ENCODE measurements around the gene SIN3B. TPM values are rescaled to one million over a fixed set of nuclear protein-coding genes. Genes with fewer than 3 reads are reported as not detected.

SIN3B gene
- total and polyA plus RNA-seq, 2 donors (not counting 1 experiment from before 2014, with no cell fraction given) = 118 to 138 TPM

- Mint-ChIP-seq H3K27ac (no peak overlapping the region), H3K9me3 (ENCODE audit: insufficient read depth) (no peaks in the 10 kb centered on the region), H3K4me1 (no peaks in the 10 kb centered on the region), H3K4me3 (no peak overlapping the region), H3K27me3 (no peaks in the 10 kb centered on the region)
- no peaks in the 10 kb centered on the region for H3K9me3 ChIP-seq (ENCODE audit: control extremely low read depth in 1 of 3, control insufficient read depth in 2 of 3, insufficient read depth in 1 of 3, low read length in 2 of 3)
- H3K4me2 ChIP-seq (replicated peaks; ENCODE audit: low read depth, low read length, poor library complexity, severe bottlenecking) = no peak overlapping the region
- POLR2A ChIA-PET = no interaction called here
- no peak overlapping the region for H3K4me3 ChIP-seq (ENCODE audit: control extremely low read depth in 1 of 5, extremely low read depth in 1 of 5, insufficient read depth in 1 of 5, low read depth in 2 of 5, low read length in 4 of 5)
- 93% methylated on average over 31 of the region's 33 CpGs for WGBS (ENCODE audit: insufficient coverage)
- intact Hi-C loops (cut with micrococcal nuclease) = no loop called here
- CTCF ChIA-PET = no interaction called here
- no peaks in the 10 kb centered on the region for H3K4me1 ChIP-seq (ENCODE audit: control insufficient read depth in 2 of 2, insufficient read depth in 2 of 2, low read length in 2 of 2)
- ATAC-seq (ENCODE audit: low read depth) (no peak), DNase-seq (no peak)
- TF ChIP-seq CTCF (IDR thresholded peaks at IDR 0.05) (no peak), EZH2 (IDR thresholded peaks at IDR 0.05; ENCODE audit: borderline replicate concordance, insufficient read depth, low read depth, low read length, poor library complexity, severe bottlenecking) (no peak)
- no peaks in the 10 kb centered on the region for H3K27me3 ChIP-seq (replicated peaks in 1 of 4; ENCODE audit: control extremely low read depth in 1 of 4, control insufficient read depth in 3 of 4, insufficient read depth in 4 of 4, low read length in 3 of 4)
- peaks cover 0 to 83% of the 10 kb centered on the region in 2 experiments for H3K36me3 ChIP-seq (replicated peaks in 1 of 2; ENCODE audit: control extremely low read depth in 1 of 2, control insufficient read depth in 1 of 2, extremely low read depth in 1 of 2, insufficient read depth in 2 of 2, low read length in 1 of 2)
- no peaks in the 10 kb centered on the region for H4K20me1 ChIP-seq (ENCODE audit: control insufficient read depth, insufficient read depth, low read length, poor library complexity, severe bottlenecking)
- H3K27ac ChIP-seq (ENCODE audit: low read length in 2 of 2) = no peak overlapping the region
- no peak overlapping the region for H2AFZ ChIP-seq (ENCODE audit: insufficient read depth, low read depth, low read length, poor library complexity, severe bottlenecking)
- H3K79me2 ChIP-seq (ENCODE audit: control insufficient read depth, insufficient read depth, low read length) = peaks cover 5% of the 10 kb centered on the region
- H3K9ac ChIP-seq (ENCODE audit: low read length) = no peak overlapping the region
Measured at GRCh38 chr19:16851031-16851712, 22.0 kb downstream of the SIN3B start.

- H3K27ac ChIP-seq (ENCODE audit: low read length in 2 of 2) = no peak overlapping the region
Measured at GRCh38 chr19:16853066-16853465, 23.9 kb downstream of the SIN3B start.

More at GRCh38 chr19:16853066-16853465, 23.9 kb downstream of the SIN3B start:
- Mint-ChIP-seq H3K9me3 (ENCODE audit: insufficient read depth) (no peaks in the 10 kb centered on the region), H3K27me3 (no peaks in the 10 kb centered on the region), H3K27ac (no peak overlapping the region), H3K4me3 (no peak overlapping the region), H3K4me1 (no peaks in the 10 kb centered on the region)
- Histone ChIP-seq H3K9me3 (ENCODE audit: control extremely low read depth in 1 of 3, control insufficient read depth in 2 of 3, insufficient read depth in 1 of 3, low read length in 2 of 3) (no peaks in the 10 kb centered on the region), H3K4me3 (ENCODE audit: control extremely low read depth in 1 of 5, extremely low read depth in 1 of 5, insufficient read depth in 1 of 5, low read depth in 2 of 5, low read length in 4 of 5) (no peak overlapping the region), H3K27me3 (replicated peaks in 1 of 4; ENCODE audit: control extremely low read depth in 1 of 4, control insufficient read depth in 3 of 4, insufficient read depth in 4 of 4, low read length in 3 of 4) (no peaks in the 10 kb centered on the region), H3K4me1 (ENCODE audit: control insufficient read depth in 2 of 2, insufficient read depth in 2 of 2, low read length in 2 of 2) (no peaks in the 10 kb centered on the region), H2AFZ (ENCODE audit: insufficient read depth, low read depth, low read length, poor library complexity, severe bottlenecking) (no peak overlapping the region), H3K79me2 (ENCODE audit: control insufficient read depth, insufficient read depth, low read length) (no peaks in the 10 kb centered on the region), H3K4me2 (replicated peaks; ENCODE audit: low read depth, low read length, poor library complexity, severe bottlenecking) (no peak overlapping the region), H4K20me1 (ENCODE audit: control insufficient read depth, insufficient read depth, low read length, poor library complexity, severe bottlenecking) (no peaks in the 10 kb centered on the region), H3K9ac (ENCODE audit: low read length) (no peak overlapping the region), H3K36me3 (replicated peaks in 1 of 2; ENCODE audit: control extremely low read depth in 1 of 2, control insufficient read depth in 1 of 2, extremely low read depth in 1 of 2, insufficient read depth in 2 of 2, low read length in 1 of 2) (peaks cover 0 to 64% of the 10 kb centered on the region in 2 experiments)
- 98% methylated on average over 5 of the region's 7 CpGs for WGBS (ENCODE audit: insufficient coverage)
- CTCF ChIA-PET = no interaction called here
- POLR2A ChIA-PET = no interaction called here
- intact Hi-C loops (cut with micrococcal nuclease) = no loop called here
- no peak for DNase-seq
- TF ChIP-seq EZH2 (IDR thresholded peaks at IDR 0.05; ENCODE audit: borderline replicate concordance, insufficient read depth, low read depth, low read length, poor library complexity, severe bottlenecking) = no peak
- TF ChIP-seq CTCF (IDR thresholded peaks at IDR 0.05) = no peak
- ATAC-seq (ENCODE audit: low read depth) = no peak

All from B cell (primary cell).